Fibroblast of the aortic adventitia (primary cell): ENCODE data around the gene BASP1. TPM values are rescaled to one million over a fixed set of nuclear protein-coding genes. Genes with fewer than 3 reads are reported as not detected.

Source experiments
- DNase-seq: peaks from one replicate; pipeline ENCODE4 v3.0.0-alpha.2; 2010; ENCODE audit warnings: low read depth
- H3K4me3 ChIP-seq: 2 replicates; pipeline ENCODE4 v1.5.1; 2011; ENCODE audit warnings: low read depth, mild to moderate bottlenecking, control low read depth, low read length, moderate library complexity
- total RNA-seq: library from RNA; depleted of rRNA; stranded (reverse); fragments of >200 nt; gene quantifications from 2 replicates; pipeline ENCODE4 v1.2.3, GENCODE V29; 2012; ENCODE audit warnings: low replicate concordance
- TF ChIP-seq, protein P1 (sequence below): IDR thresholded peaks from 2 replicates; pipeline ENCODE4 v1.5.1; 2011; ENCODE audit warnings: mild to moderate bottlenecking, low read length, control low read depth, inconsistent platforms; ENCODE audit not compliant: insufficient read depth

The BASP1 gene
- total RNA-seq, 1 donor, result 18.5 TPM

DNA sequence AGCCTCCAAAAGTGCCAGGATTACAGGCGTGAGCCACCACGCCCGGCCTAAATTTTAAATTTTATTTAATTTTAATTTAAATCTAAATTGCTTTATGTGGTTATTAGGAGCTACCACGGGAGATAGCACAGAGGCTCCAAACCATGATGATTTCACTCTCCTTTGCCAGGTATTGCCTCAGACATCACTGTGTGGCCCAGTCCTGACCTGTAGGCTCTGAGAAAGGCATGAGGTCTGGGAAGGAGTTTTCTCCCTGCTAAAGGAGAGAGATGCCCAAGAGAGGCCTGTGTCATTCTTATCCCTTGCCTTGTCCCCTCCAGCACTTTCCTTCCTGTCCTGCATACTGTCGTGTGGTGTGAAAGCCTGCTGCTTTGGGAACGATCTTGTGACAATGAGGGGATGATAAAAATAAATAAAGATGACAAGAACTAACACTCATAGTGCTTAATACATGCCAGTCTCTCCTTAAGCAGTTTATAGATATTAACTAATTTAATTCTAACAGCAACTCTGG, 37.0 kb upstream of the BASP1 start:
- H3K4me3 ChIP-seq, result no peak overlapping the region
- no peak for DNase-seq
- TF ChIP-seq, protein P1, sequence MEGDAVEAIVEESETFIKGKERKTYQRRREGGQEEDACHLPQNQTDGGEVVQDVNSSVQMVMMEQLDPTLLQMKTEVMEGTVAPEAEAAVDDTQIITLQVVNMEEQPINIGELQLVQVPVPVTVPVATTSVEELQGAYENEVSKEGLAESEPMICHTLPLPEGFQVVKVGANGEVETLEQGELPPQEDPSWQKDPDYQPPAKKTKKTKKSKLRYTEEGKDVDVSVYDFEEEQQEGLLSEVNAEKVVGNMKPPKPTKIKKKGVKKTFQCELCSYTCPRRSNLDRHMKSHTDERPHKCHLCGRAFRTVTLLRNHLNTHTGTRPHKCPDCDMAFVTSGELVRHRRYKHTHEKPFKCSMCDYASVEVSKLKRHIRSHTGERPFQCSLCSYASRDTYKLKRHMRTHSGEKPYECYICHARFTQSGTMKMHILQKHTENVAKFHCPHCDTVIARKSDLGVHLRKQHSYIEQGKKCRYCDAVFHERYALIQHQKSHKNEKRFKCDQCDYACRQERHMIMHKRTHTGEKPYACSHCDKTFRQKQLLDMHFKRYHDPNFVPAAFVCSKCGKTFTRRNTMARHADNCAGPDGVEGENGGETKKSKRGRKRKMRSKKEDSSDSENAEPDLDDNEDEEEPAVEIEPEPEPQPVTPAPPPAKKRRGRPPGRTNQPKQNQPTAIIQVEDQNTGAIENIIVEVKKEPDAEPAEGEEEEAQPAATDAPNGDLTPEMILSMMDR, result no peak

DNA sequence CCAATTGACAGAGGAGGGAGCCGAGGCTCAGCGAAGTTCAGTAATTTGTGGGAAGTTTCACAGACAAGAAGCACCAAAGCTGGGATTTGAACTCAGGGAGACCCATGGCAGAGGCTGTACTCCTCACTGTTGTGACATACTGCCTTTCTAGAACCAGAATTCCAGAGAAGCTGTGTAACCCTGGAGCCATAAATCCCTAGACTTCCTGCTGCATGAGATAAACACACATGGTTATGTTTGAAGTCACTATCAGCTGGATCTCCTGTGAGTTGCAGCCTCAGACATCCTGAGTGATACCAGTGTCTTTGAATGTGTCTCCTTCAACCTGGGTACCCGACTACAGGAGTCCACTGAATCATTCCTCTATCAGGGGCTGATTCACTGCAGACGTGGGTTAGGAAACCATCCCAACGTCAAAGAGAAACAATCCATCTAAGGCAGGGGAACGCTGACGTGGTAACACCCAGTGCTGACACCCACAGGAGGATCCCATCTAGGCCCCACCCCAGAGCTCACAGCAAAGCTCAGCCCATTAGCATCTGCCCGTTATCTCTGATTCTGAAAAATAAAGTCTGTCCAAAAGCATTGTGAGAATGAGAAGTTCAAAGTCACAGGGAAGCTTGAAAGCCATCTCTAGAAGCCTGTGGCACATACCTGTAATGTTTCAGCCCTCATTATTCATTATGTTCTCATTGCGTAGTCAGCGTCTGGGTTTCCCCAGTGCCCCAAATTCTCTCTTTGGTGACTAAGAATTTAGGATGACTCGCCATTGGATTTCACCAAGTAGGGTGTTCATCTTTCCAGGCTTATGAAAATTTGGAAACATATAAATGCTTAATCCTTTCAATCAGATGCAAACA, 36.3 kb upstream of the BASP1 start:
- H3K4me3 ChIP-seq, result no peak overlapping the region
- TF ChIP-seq, protein P1, result no peak
- DNase-seq, result peak; percentile 99

DNA sequence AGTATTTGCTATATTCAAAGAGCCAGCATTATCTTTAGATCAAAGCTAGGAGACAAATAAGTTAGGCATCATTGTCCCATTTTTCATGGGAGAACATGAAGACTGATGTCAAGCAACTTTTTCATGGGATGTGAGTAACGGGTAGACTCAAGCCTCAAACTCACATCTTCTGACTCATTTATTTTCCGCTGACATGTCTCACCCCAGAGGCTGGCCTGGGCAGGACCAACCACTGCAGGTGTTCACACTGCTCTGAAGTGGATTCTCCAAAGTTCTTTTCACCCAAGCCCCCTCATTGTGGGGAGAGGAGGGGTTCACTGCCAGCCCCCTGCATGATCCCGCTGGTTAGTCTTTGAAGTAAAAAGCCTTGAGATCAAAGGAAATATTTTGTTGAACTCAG, 34.9 kb upstream of the BASP1 start:
- DNase-seq, result peak; percentile 54
- H3K4me3 ChIP-seq, result no peak overlapping the region
- TF ChIP-seq, protein P1, result no peak

DNA sequence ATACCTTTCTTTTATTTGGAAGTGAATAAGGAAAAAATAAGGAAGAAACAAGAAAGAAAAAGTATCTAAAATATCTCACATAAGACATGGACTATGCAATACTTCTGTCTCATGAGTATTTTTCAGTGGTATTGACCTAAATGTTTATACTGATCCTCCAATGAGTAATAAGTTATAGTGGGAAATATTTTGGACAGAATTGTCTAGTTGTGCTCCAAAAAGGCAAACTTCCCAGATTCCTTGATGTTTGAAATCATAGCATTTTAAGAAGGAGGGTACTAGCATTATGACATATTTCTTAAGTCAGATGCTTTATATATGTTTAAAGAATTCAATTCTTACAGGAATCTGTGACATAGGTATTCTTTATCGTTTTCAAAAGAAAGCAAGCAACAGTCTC, 34.5 kb upstream of the BASP1 start:
- H3K4me3 ChIP-seq, result no peak overlapping the region
- DNase-seq, result peak; percentile 94
- TF ChIP-seq, protein P1, result no peak

DNA sequence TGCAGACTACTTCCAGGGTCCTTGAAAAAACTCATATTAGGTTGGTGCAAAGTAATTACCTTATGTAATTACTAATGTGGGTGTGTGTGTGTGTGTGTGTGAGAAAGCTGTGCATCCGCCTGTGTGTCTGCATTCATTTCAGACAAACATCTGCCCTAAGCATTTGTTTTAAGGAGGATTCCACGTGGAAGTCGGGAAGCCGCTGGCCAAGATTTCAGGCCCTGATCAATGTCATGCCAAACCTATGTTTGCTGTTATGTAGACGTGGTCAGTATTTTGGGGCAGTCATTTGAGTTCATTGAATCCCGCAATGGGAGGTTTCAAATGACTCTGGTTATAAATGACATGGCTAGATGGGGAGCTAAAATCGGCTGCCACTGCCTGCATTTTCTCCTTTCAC, 33.6 kb upstream of the BASP1 start:
- TF ChIP-seq, protein P1, result no peak
- no peak overlapping the region for H3K4me3 ChIP-seq
- DNase-seq, result no peak

DNA sequence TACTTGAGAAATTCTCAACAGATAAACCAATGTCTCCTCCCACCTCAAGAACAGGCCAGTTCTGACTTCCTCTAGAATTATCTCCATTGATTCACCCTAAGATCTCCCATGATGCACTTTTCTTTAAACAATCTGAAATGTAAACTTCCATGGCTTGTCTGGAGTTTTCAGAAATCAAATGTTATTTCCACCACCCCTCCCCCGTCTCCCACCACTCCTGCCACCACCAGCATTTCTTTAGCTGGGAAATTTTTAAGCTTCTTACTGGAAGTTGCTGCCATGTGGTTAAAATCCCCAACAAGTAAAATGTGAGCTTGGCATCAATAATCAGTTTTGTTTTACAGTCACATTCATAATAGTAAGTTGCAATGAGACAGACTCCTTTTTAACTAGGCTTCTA, 32.8 kb upstream of the BASP1 start:
- peak; percentile 75 for DNase-seq
- no peak overlapping the region for H3K4me3 ChIP-seq
- TF ChIP-seq, protein P1, result no peak
